Activated CD8-positive, alpha-beta T cell treated with anti-CD3 and anti-CD28 coated beads for 36 hours (primary cell): ENCODE results near the gene DUOXA2. TPM values are rescaled to one million over a fixed set of nuclear protein-coding genes. Genes with fewer than 3 reads are reported as not detected.

Source experiments
- ATAC-seq: fragments of 200-7000 bp; cut with Tn5 transposase; one replicate; pipeline ENCODE4 v1.10.0; 2021; ENCODE audit warnings: mild to moderate bottlenecking, moderate library complexity
- CTCF ChIA-PET: fragments of 350-600 bp; sonication (Branson Sonifier 250); formaldehyde crosslinking; loops from one replicate; lab custom pipeline; 2021; ENCODE audit warnings: antibody characterized with exemption; lab: Charles Lee
- POLR2A ChIA-PET: fragments of 350-600 bp; sonication (Branson Sonifier 250); formaldehyde crosslinking; loops from one replicate; lab custom pipeline; 2021; ENCODE audit warnings: antibody characterized with exemption; lab: Charles Lee
- DNase-seq: peaks from one replicate; pipeline ENCODE4 v3.0.0-alpha.2; 2020
- H3K27ac Mint-ChIP-seq: one replicate; pipeline ENCODE4 v1.8.0; 2021; ENCODE audit warnings: mild to moderate bottlenecking, mixed read lengths
- H3K27me3 Mint-ChIP-seq: one replicate; pipeline ENCODE4 v1.8.0; 2021; ENCODE audit warnings: mixed read lengths
- H3K36me3 Mint-ChIP-seq: one replicate; pipeline ENCODE4 v1.8.0; 2021; ENCODE audit warnings: low read depth, mixed read lengths
- H3K4me1 Mint-ChIP-seq: one replicate; pipeline ENCODE4 v1.8.0; 2021; ENCODE audit warnings: low read depth, mixed read lengths
- H3K4me3 Mint-ChIP-seq: one replicate; pipeline ENCODE4 v1.8.0; 2021; ENCODE audit warnings: mild to moderate bottlenecking, moderate library complexity, mixed read lengths
- H3K9me3 Mint-ChIP-seq: one replicate; pipeline ENCODE4 v1.8.0; 2021; ENCODE audit warnings: mixed read lengths
- CTCF ChIP-seq: fragments of 200-600 bp; IDR thresholded peaks from one replicate; pipeline ENCODE4 v1.8.0; 2022; ENCODE audit warnings: antibody characterized with exemption, mild to moderate bottlenecking
- intact Hi-C: fragments of 100-400 bp; cut with micrococcal nuclease; formaldehyde crosslinking; loops from one replicate; pipeline ENCODE4 v1.10.0; 2022
- total RNA-seq, 2 experiments: library from RNA; stranded (reverse); gene quantifications; one replicate each; pipeline ENCODE4 v1.2.3, GENCODE V29; 2021

The DUOXA2 gene
- total RNA-seq, 2 experiments from 2014 or later: not detected

- H3K4me1 Mint-ChIP-seq: no peaks in the 10 kb centered on the region
- CTCF ChIA-PET: no interaction called here
- no peak for ATAC-seq
- no peaks in the 10 kb centered on the region for H3K9me3 Mint-ChIP-seq
- TF ChIP-seq CTCF: no peak
- H3K27ac Mint-ChIP-seq: no peak overlapping the region
- POLR2A ChIA-PET: no interaction called here
- H3K36me3 Mint-ChIP-seq: peaks cover 5% of the 10 kb centered on the region
- DNase-seq: no peak
- intact Hi-C loops: no loop called here
- H3K4me3 Mint-ChIP-seq: no peak overlapping the region
- H3K27me3 Mint-ChIP-seq: no peaks in the 10 kb centered on the region
These were observed 38.1 kb downstream of the DUOXA2 start for GRCh38 chr15:45151998-45152828.

- TF ChIP-seq CTCF: no peak
- Mint-ChIP-seq H3K36me3 (peaks cover 5% of the 10 kb centered on the region), H3K4me1 (peaks cover 3% of the 10 kb centered on the region), H3K9me3 (no peaks in the 10 kb centered on the region), H3K27ac (no peak overlapping the region), H3K4me3 (no peak overlapping the region), H3K27me3 (no peaks in the 10 kb centered on the region)
- intact Hi-C loops: no loop called here
- DNase-seq (no peak), ATAC-seq (no peak)
- POLR2A ChIA-PET: no interaction called here
- CTCF ChIA-PET: interaction anchor here (2.9 kb wide), 1 partner anchor 50 kb away, joined by 17 read pairs; no protein-coding TSS in a partner anchor
These were observed 41.6 kb downstream of the DUOXA2 start for GRCh38 chr15:45155739-45156138.

- Mint-ChIP-seq H3K27me3 (no peaks in the 10 kb centered on the region), H3K4me3 (no peak overlapping the region), H3K36me3 (peaks cover 5% of the 10 kb centered on the region), H3K27ac (no peak overlapping the region), H3K4me1 (peaks cover 3% of the 10 kb centered on the region), H3K9me3 (no peaks in the 10 kb centered on the region)
- ChIA-PET POLR2A (no interaction called here), CTCF (interaction anchor here (0.9 to 2.9 kb wide), 3 partner anchors 30 to 48 kb away, joined by 3 to 17 read pairs (median 3); no protein-coding TSS in a partner anchor)
- intact Hi-C loops: no loop called here
- ATAC-seq: no peak
- no peak for TF ChIP-seq CTCF
- DNase-seq: no peak
These were observed 42.8 kb downstream of the DUOXA2 start for GRCh38 chr15:45156744-45157455.

GRCh38 chr15:45157974-45158373 lies 43.8 kb downstream of the DUOXA2 start:
- no peaks in the 10 kb centered on the region for H3K9me3 Mint-ChIP-seq
- no peak for TF ChIP-seq CTCF
- no peak overlapping the region for H3K4me3 Mint-ChIP-seq
- DNase-seq (no peak), ATAC-seq (no peak)
- intact Hi-C loops: no loop called here
- H3K36me3 Mint-ChIP-seq: no peaks in the 10 kb centered on the region
- H3K27me3 Mint-ChIP-seq: no peaks in the 10 kb centered on the region
- CTCF ChIA-PET: interaction anchor here (0.7 to 2.9 kb wide), 4 partner anchors 31 to 273 kb away, joined by 3 to 17 read pairs (median 4); no protein-coding TSS in a partner anchor
- peaks cover 3% of the 10 kb centered on the region for H3K4me1 Mint-ChIP-seq
- POLR2A ChIA-PET: interaction anchor here (1.3 kb wide), 1 partner anchor 96 kb away, joined by 3 read pairs; no protein-coding TSS in a partner anchor
- no peak overlapping the region for H3K27ac Mint-ChIP-seq
